SHP77 treated with DMSO at 0.1 percent for 48 hours (cell line): Measurements from ENCODE around the gene ARL6IP1.
"Not testable (repeated sequence)": the region's sequence is repeated elsewhere in the genome, so short reads cannot be mapped to it uniquely, and the experiment has no call there.

Source experiments
- DNase-seq: peaks from one replicate; lab custom pipeline; 2025; lab: John Stamatoyannopoulos, UW

ARL6IP1 gene

GRCh38 chr16:18759598-18760520 lies 41.5 kb downstream of the ARL6IP1 start:
- DNase-seq, result not testable (repeated sequence)

GRCh38 chr16:18757960-18758660 lies 43.2 kb downstream of the ARL6IP1 start:
- DNase-seq, result not testable (repeated sequence)

- DNase-seq, result not testable (repeated sequence)
Measured at GRCh38 chr16:18756639-18757038, 44.7 kb downstream of the ARL6IP1 start.

- not testable (repeated sequence) for DNase-seq
Measured at GRCh38 chr16:18742870-18743269, 58.5 kb downstream of the ARL6IP1 start.
